Stimulated activated CD8-positive, alpha-beta memory T cell treated with anti-CD3 and anti-CD28 coated beads, Interleukin-15, amount 100 ng/mL, for 24 hours (primary cell): Measurements from ENCODE around the gene PEF1.

Experiments
- DNase-seq: peaks from one replicate; pipeline ENCODE4 v3.0.0-alpha.2; 2020; ENCODE audit warnings: low read depth

The PEF1 gene

DNA sequence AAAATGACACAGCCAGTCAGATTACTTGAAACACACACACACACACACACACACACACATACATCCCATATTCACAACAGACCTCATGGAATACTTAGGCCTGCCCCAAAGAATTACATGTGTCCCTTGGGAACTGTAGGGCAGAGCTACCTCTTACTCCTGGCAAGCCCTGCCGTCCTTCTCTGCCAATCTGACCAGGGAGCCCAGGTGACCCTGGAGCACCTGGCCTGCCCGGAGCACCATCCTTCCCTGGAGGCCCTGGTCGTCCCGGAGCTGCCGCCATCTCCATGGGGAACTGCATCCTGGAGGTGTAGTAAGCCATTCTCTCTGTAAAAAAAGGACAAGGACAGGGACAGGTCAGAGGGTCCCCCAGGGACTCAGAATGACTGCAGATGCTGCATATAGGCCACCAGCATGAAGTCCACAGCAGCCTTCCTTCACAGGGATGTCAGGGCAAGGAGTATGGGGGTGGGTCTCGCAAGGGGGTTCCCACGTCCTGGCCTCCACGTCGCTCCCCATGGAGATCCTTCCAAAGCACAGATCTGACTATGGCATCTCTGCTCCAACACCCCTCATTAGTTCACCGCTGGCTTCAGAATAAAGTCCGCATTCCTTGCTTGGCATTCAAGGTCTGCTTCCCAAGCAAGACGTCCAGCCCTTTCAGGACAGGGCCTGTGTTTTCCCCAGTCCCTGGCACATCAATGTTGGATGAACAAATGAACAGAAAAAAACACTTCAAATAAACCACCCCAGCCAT lies 9.2 kb upstream of the PEF1 start:
- no peak for DNase-seq

DNA sequence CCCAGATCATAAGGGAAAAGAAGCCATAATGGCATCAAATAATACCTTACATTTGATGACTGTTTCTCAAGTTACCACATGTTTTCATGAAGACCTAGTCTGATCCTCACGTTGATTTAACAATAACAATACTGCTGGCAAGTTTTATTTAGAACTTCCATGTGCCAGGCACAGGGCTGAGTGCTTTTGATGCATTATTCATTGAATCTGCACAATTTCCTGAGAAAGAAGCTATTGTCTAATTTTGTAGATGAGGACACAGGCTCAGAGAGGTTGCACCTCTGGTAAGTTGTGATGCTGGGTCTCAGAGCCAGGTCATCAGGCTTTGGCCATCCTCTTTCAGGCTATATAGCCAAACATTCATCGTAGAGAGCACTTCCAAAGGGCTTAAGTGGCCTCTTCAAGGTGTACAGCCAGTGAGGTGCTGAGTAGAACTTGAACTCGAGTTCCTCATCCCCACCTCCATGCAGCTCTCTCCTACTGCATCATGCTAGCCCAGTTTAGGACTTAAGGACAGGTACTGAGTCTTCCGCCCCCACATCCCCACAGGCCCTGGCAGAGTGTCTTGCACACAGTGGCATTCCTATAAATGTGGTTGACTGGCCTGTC lies 8.3 kb upstream of the PEF1 start:
- DNase-seq: no peak

DNA sequence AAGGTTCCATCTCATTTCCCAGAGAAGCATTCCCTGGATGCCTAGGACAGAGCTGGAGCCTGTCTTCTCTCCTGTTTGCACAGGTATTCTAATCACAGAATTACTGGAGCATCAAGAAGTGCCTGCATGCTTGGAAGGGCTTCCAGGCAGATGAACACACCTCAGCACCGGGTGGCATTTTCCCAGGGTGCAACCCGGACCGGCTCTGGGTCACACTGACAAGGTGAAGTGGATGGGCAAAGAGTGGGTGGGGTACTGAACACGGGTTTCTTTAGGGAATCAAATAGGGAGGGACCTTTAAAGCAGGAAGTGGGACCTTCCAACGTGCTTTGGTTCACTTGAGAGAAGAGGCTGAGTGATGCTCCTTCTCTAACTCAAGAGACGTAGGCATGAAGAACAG lies 7.1 kb upstream of the PEF1 start:
- no peak for DNase-seq

DNA sequence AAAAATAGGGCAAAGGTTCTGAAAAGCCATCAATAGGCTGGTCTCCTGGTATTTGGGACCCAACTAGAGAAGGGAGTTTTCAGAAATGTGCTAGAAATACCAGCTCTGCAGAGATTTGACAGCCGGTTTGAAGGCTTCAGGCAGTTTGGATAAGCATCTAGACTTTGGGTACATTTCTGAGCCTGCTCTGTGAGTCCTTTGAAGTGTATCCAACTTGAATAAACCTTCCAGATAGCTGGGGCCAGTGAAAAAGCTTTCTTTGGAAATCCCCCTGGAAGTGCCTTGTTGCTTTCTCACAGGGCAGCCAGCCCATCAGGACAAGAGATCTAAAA lies 6.4 kb upstream of the PEF1 start:
- DNase-seq: no peak

DNA sequence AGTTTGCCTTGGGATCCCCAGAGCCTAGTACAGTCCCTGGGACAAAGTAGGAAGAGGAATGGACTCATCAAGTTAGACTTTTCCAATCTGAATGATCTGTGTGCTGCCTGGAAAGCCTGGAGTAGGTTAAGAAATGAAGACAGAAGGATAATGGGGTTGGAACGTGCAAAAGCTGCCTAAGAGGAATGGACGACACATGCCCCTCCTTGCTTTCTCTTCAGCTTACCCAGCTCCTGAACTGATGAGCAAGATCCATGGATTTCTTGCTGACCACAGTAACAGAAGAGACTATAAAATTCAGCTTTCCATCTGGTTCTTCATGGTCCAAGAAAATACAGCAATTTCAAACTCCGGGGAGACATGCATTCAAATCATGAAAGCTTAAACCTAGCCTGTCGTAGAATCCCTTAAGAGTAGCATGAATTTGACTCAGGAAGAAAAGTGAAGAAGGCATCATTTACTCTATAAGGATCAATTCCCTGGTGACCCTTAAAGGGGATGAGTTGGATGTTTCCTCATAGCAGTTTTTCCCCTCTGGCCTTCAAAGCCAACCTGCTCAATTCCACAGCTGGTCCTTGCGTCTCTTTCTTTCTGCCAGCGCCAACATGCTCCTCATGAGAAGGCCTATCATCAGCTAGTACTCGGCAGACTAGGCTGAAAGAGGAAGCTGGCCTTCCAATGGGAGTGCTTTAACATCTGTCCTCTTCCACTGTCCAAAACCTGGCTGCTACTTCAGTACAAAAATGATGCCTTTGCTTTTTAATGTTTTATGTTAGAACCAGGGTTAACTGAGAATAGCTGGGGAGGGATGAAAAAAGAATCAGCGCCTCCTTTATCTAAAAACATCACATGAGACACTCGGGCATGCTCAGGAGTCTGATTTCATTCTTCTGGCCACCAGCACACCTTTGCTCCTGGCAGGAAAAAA lies 5.7 kb upstream of the PEF1 start:
- DNase-seq: no peak

DNA sequence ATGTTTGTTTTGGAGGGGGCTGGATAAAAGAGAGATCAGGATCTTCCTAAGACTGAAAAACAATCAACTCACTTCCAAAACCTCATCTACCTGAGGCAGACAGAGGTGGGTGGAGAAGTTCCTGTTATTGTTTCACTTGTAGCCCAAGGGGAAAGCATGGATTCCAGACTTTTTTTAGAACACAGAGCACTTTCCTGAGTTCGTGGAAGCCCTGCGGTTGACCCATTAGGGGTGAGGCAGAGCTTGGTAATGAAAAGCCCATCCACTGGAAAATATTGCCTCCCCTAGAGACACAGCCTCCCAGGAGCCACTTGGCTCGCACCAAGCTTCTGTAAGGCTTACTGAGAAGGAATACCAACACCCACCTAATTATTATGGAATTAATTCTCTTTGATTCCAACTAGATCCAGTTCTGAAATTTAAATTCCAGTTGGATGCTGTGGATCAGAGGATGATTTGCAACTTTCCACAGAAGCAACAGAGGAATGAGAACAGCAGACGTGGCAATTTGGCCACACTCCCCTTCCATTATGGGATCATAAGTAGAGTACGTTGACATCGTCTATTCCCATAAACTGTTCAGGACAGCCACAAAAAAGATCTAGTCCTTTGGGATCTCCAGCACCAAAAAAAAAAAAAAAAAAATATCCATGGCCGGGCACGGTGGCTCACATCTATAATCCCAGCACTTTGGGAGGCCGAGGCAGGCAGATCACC lies 4.1 kb upstream of the PEF1 start:
- no peak for DNase-seq

DNA sequence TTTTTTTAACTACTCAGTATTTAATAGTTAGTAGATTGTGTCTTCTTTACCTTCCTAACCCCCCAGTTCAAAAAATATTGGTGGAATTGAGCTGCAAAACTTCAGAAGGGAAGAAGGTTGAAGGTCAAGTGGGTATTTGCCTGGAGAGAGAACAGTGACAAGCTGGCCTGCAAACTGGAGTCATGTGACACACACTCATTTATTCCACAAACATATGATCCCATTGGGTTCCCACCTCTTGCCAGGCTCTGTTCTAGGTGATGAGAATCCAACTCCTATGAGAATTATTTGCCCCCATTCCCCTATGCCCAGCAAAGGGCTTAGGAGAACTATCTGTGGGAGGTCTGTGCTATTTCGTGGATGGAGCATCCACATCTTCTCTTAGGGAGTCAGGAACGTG lies 3.5 kb upstream of the PEF1 start:
- no peak for DNase-seq

DNA sequence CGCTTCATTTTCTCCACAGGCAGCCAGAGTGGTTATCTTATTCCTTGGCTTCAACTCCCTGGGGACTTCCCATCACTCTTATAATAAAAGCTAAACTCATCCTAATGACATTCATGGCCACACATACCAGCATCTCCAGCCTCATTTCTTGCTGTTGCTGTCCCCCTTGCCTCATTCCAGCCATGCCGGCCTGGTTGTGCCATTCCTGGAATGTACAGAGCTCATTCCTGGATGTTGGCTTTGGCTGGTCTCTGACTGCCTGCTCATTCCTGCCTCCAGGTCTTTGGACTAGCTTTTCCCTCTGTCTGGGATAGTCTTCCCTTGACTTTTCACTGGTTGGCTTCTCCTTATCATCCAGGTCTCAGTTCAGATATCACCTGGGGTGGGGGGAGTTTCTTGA lies 2.4 kb upstream of the PEF1 start:
- DNase-seq: no peak

DNA sequence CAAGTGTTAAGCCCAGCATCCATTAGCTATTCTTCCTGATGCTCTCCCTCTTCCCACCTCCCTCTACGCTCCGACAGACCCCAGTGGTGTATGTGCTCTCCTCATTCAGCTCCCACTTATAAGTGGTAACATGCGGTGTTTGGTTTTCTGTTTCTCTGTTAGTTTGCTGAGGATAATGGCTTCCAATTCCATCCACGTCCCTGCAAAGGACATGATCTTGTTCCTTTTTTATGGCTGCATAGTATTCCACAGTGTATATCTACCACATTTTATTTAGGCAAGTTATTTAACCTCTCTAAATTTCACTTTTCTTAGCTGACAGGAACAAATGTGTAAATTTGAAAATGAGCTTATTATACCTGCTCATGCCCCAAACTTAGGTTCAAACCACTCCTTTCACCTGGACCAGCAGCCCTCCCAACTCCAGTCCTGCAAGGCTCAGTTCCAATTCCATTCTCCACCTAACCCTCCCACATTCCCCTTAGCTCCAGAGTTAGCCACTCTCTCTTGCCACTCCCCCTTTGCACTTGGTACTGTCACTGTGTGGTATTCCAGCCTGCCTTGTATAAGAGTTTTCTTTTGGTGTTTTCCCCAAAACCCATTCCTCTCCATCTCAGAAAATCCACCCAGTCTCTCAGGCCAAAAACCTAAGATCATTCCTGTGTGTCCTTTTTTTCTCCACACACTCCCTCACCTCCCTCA lies 1.7 kb upstream of the PEF1 start:
- DNase-seq: no peak

DNA sequence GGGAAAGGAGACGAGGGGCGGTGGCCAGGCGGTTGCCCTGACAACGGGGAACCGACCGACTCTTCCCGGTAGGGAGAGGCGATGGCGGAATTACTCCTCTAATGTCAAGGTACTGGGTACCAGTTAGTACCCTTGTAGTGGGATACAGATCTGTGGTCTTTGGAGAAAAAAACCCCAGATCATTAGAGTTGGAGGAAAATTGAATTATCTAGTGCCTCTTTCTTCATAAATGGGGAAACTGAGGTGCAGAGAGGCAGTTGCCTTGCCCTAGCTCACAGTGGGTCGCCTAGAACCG lies 545 bp upstream of the PEF1 start:
- no peak for DNase-seq

DNA sequence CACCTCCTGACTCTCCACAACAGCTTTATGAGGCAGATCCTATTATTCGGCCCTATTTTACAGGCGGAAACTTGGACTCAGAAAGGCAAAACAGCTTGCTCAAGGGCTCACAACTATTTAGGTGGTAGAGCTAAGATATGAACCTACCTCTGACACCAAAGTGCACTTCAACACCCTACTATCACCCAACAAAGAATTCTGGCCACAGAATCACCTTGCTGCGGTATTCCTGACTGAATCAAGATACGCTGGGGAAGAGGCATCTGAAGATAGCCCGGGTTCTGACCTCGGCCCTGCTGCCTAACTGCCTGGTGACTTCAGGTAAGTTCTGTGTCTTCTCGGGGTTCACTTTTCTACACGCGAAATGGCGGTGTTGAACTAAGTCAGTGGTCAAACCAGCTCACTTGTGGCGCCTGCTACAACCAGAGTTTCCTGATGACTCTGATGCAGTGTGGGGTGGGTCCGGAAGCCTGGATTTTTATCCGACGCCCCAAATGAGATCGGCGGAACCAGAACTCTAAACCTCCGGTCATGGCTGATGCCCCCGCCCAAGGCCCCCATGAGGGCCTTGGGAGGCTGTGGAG lies 608 bp downstream of the PEF1 start:
- no peak for DNase-seq

DNA sequence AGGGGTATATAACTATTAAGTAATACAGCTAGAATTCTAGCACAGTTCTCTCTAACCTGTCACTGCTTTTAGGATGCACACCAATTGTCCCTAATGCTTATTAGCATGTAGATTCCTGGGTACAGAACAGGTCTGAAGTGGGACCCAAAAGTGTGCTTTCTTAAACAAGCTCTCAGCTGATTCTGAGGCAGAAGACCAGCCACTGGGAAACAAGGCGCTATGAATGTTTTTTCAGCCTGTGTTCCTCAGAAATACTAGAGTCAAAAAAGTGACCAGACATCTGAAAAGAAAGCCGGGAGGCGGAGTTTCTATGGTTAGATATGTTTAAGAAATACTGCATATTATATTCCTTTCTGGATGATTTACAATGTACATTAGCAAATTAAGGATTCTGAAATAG lies 1.8 kb downstream of the PEF1 start:
- DNase-seq: no peak

DNA sequence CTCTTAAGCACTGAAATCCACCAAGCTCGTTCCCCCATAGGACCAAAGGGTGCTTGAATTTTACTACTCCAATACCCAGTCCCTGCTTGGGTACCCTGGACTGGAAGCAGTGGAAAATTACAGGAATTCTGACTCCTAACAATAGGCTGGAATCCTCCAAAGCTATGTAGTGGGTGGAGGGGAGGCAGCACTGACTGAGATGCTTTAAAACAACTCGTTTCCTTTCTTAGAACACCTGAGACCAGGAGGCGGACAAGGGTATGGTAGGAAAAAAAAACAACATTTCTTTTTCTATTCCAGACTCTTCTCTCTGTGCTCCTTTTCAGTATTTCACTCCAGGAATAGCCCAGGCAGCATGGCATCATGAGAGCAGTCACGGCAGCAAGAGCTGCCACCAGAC lies 2.3 kb downstream of the PEF1 start:
- DNase-seq: no peak

DNA sequence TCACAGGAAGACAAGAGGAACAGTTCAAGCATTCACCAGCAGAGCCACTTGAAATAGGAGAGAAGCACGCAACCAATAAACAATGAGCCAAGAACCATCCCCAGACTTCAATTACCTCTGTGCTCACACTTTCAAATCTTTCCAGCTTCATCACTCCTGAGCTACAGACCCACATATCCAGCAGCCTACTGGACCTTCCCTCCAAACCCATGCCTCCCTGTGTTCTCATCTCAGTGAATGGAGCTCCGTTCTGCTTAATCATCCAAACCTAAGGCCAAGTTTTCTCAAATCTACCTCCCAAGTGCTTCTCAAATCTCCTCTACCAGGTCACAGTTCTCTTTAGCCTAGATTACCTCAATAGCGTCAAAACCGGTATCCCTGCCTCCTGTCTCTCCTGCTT lies 3.7 kb downstream of the PEF1 start:
- DNase-seq: no peak

DNA sequence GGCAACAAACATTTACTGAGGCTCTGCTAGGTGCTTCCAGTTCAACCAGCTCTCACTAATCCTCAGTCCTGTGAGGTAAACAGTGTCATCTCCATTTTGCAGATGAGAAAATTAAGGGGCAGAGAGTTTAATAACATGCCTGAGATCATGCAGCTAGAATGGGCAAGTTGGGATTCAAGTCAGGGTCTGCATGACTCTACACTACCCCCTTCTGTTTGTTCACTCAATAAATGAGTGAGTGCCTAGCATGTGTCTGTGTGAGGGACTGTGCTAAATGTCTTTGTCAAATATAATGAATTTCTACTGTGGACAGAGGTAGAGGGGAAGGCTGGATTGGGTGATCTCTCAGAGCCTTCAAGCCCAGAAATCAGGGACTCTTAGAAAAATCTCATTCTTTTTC lies 4.5 kb downstream of the PEF1 start:
- no peak for DNase-seq

DNA sequence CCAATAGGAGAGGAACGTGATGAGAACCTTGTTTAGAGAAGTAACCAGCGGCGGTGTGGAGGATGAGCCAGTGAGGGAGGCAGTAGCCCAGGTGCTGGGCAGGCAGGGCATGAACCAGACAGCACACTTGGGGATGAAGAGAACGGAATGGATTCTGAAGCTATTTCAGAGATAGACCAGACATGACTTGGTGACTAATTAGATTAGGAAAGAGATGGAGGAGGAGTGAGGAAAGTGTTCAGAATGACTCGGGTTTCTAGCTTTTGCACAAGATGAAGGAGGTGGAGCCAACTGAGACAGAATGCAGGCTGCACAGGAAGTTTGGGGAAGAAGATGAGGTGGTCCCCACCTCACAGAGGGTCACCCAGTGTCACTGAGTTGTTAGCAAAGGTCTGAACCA lies 5.1 kb downstream of the PEF1 start:
- no peak for DNase-seq

DNA sequence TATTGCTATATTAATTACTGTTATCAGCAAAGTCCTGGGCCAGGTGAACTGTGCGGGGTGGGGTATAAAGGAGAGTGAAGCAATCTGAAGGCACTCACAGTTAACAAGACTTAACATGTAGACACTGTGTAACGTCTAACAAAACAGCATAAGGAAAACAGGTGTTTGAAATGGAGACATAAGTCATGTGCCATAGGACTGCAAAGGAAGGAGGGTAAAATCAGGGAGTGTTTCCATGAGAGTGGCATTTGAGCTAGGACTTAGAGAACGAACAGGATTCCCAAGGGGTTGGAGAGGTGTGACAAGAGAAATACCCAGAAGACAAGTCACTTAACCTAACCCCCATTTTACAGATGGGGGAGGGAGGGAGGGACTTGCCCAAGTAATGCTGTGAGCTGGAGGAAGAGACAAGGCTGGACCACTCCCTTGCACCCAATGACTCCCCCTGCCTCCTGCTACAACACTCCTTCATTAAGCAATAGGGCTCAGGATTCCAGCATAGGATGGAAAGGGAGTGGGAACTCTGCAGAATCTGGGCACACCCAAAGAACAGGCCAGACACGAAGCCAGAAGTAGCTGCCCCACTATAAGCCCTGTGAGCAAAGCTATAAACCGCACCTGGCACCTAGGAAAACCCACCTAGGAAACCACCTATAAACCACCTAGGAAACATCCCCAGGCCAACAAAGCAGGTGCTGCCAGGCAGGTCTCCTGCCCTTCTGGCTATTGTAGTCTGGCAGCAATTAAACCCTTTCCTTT lies 6.6 kb downstream of the PEF1 start:
- DNase-seq: no peak

DNA sequence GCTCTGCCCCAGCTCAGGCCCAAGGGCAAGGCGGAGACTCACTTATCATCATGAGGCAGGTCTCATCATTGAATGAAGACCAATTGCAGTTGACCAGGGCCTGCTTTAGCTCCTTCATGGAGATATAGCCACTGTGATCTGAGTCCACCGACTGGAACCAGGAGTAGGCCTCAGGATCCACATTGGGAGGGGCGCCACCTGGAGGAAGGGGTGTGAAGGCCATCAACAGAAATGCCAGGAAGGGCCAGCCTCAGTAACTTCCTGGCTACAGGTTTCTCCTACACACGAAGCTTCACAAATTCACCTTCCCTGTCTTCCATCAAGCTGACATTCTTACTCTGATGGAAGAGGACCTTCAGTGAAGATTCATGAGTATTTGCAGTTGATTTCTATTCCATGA lies 11.6 kb downstream of the PEF1 start:
- DNase-seq: no peak

DNA sequence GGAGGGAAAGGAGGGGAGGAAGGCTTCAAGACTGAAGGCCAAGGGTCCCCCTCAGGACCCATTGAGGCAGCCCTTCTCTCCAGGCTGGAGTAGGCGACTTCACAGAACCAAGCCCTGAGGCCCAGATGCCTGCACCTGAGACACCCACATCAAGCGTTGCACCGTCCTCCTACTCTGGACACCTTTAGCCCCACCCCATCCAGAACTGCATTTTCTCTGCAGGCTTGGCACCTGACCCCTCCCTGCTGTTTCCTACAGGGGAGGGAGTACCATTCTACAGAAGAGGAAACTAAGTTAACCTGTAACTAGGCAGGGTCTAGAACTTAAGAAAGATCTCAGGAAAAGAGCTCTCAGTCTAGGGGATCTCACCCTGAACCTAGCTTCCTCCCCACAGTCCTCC lies 12.0 kb downstream of the PEF1 start:
- DNase-seq: no peak

DNA sequence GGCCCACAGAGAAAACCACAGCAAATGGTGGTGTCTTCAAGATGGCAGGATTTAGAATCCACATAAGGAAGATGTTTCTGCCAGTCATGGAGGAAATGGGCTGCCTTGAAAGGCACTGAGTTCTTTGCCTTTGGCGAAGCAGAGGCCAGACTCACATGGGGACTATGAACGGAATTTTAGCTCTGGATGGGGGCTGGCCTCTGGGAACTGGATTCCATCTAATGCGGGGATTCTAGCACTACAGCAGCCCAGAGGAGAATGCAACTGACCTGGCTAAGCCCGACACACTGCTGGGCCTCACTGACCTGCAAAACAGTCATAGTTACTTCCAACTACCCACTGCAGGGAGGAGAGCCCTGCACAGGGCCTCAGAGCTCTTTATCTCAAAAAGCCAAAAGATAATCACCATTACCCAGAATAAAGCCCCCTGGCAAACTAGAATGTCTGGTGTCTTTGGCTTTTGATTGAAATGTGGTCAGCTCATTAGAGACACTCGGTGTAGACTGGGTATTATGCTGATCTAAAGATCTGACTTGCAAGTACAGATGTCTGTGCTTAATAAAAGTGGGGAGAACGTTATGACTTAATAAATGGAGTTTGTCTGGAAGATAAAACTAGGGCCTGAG lies 15.6 kb downstream of the PEF1 start:
- no peak for DNase-seq
